ENCODE measurements around the gene UNC45B.
"Not testable (repeated sequence)": the region's sequence is repeated elsewhere in the genome, so short reads cannot be mapped to it uniquely, and the experiment has no call there.

UNC45B gene

GRCh38 chr17:35192708-35193107 is 45.1 kb downstream of the UNC45B start:
- TF ChIP-seq POLR2A (IDR thresholded peaks at IDR 0.05; ENCODE audit: low read length) = no peak
- TF ChIP-seq GATA1 (IDR thresholded peaks at IDR 0.05; ENCODE audit: low read depth, low read length) = no peak
- DNase-seq = no peak

- not testable (repeated sequence) for DNase-seq
Measured at GRCh38 chr17:35194001-35194400, 46.4 kb downstream of the UNC45B start, which contains the start of gene SLC35G3. Gene SLC35G3, minus strand, starts transcription at chr17:35194393. Its CDS starts 86 bp downstream, at chr17:35194307.

- not testable (repeated sequence) for DNase-seq
Measured at GRCh38 chr17:35195062-35195461, 47.4 kb downstream of the UNC45B start.

- DNase-seq = not testable (repeated sequence)
Measured at GRCh38 chr17:35202582-35202981, 55.0 kb downstream of the UNC45B start.

GRCh38 chr17:35210741-35211140 is 63.1 kb downstream of the UNC45B start:
- no peak for TF ChIP-seq GATA1 (IDR thresholded peaks at IDR 0.05; ENCODE audit: low read depth, low read length)
- no peak for TF ChIP-seq POLR2A (IDR thresholded peaks at IDR 0.05; ENCODE audit: low read length)
- DNase-seq = no peak

GRCh38 chr17:35212668-35213067 is 65.1 kb downstream of the UNC45B start:
- DNase-seq = no peak
- TF ChIP-seq POLR2A (IDR thresholded peaks at IDR 0.05; ENCODE audit: low read length) = no peak
- TF ChIP-seq GATA1 (IDR thresholded peaks at IDR 0.05; ENCODE audit: low read depth, low read length) = no peak

GRCh38 chr17:35213412-35213940 is 65.9 kb downstream of the UNC45B start:
- no peak for DNase-seq
- TF ChIP-seq GATA1 (IDR thresholded peaks at IDR 0.05; ENCODE audit: low read depth, low read length) (no peak), POLR2A (IDR thresholded peaks at IDR 0.05; ENCODE audit: low read length) (no peak)

GRCh38 chr17:35214192-35214591 is 66.6 kb downstream of the UNC45B start:
- TF ChIP-seq GATA1 (IDR thresholded peaks at IDR 0.05; ENCODE audit: low read depth, low read length) = no peak
- no peak for TF ChIP-seq POLR2A (IDR thresholded peaks at IDR 0.05; ENCODE audit: low read length)
- no peak for DNase-seq

GRCh38 chr17:35214631-35215273 is 67.1 kb downstream of the UNC45B start:
- TF ChIP-seq GATA1 (IDR thresholded peaks at IDR 0.05; ENCODE audit: low read depth, low read length) (no peak), POLR2A (IDR thresholded peaks at IDR 0.05; ENCODE audit: low read length) (no peak)
- no peak for DNase-seq

- TF ChIP-seq GATA1 (IDR thresholded peaks at IDR 0.05; ENCODE audit: low read depth, low read length) = no peak
- TF ChIP-seq POLR2A (IDR thresholded peaks at IDR 0.05; ENCODE audit: low read length) = no peak
- DNase-seq = no peak
Measured at GRCh38 chr17:35217107-35217506, 69.5 kb downstream of the UNC45B start.

- TF ChIP-seq POLR2A (IDR thresholded peaks at IDR 0.05; ENCODE audit: low read length) (no peak), GATA1 (IDR thresholded peaks at IDR 0.05; ENCODE audit: low read depth, low read length) (no peak)
Measured at GRCh38 chr17:35218915-35219314, 71.3 kb downstream of the UNC45B start.

GRCh38 chr17:35222452-35222851 is 74.8 kb downstream of the UNC45B start:
- TF ChIP-seq POLR2A (IDR thresholded peaks at IDR 0.05; ENCODE audit: low read length) = no peak
- TF ChIP-seq GATA1 (IDR thresholded peaks at IDR 0.05; ENCODE audit: low read depth, low read length) = no peak
- DNase-seq = no peak

More at GRCh38 chr17:35218915-35219314, 71.3 kb downstream of the UNC45B start:
- DNase-seq = no peak

- no peak for DNase-seq
- TF ChIP-seq POLR2A (IDR thresholded peaks at IDR 0.05; ENCODE audit: low read length) = no peak
- no peak for TF ChIP-seq GATA1 (IDR thresholded peaks at IDR 0.05; ENCODE audit: low read depth, low read length)
Measured at GRCh38 chr17:35224436-35224835, 76.8 kb downstream of the UNC45B start.

- DNase-seq = no peak
- no peak for TF ChIP-seq GATA1 (IDR thresholded peaks at IDR 0.05; ENCODE audit: low read depth, low read length)
- no peak for TF ChIP-seq POLR2A (IDR thresholded peaks at IDR 0.05; ENCODE audit: low read length)
Measured at GRCh38 chr17:35227546-35227945, 79.9 kb downstream of the UNC45B start.

GRCh38 chr17:35229638-35230037 is 82.0 kb downstream of the UNC45B start:
- no peak for DNase-seq
- TF ChIP-seq POLR2A (IDR thresholded peaks at IDR 0.05; ENCODE audit: low read length) = no peak

- not testable (repeated sequence) for DNase-seq
Measured at GRCh38 chr17:35234315-35234714, 86.7 kb downstream of the UNC45B start.

Measured in erythroblast (primary cell).